ENCODE results near the gene PLEKHA8.
A peak's percentile ranks its signal among the peaks of the same experiment; 100 is the strongest.

Gene PLEKHA8

DNA sequence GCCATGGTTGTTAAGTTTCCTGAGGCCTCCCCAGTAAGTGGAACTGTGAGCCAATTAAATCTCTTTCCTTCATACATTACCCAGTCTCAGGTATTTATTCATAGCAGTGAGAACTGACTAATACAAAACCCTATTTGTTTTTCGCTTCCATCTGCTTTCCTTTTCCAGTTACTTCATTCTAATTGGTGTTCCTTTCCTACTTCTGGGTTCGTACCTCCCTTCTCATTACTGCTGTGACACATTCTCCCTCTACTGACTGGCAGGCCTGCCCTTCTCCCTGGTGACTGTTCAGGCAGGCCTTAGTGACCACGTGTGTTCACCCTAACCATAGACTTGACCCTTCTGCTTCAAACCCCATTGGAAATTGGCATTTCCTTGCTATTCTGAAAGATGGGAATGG lies 144.2 kb downstream of the PLEKHA8 start:
- no peak for DNase-seq

DNA sequence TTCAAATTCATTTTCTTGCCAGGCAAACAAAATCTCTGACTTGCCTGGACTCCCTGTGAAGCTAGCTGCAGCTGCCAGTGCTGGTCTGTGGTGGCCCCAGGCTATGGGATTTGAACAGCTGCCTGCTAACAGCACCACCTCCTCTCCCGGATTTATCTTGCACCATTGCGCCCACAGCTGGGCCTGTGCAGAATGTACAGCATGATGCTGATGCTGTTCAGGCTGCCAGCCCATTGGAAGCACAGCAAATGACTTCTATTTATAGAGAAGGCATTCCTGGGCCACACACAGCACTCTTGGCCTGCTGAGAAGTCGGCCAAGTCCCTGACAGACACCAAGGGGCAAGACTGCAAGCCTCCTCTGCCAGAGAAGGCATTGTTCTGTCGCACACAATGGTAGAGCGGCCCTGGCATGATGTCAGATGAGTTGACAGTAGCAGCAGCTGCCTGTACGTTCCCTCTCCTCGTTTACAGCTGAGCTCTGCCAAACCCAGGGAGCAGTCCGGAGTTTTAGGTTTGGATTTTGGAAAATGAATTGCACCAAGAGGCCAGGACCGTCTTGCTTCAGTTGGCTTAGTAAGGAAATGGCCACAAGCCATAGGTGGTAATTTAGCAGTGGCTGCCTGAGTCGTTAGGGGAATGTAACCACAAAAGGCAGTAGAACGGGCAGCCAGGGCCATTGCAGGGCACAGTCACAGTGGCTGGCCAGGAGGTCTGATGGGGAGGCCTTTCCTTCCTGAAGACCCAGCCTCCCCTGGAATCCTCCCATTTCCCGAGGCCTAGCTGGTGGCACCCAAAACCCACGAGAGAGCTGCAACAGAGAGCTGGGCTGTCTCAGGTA lies 145.1 kb downstream of the PLEKHA8 start:
- DNase-seq = peak; percentile 77

DNA sequence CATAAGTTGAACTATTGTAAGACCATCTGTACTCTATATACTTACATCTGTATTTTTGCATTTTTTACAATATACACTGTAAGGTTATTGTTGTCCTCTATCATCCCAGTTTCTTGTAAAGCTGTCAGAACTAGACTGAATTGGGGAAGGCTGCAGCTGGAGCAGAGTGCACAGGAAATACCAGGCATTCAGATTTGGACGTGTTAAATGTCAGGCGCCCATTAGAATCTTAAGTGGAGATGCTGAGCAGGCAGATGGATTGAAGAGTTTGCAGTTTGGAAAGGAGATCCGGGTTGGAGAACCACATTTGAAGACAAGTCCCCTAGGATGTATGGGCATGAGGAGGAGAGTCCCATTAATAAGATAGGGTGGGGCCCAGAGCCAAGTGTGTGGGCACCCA lies 147.0 kb downstream of the PLEKHA8 start:
- DNase-seq = no peak

DNA sequence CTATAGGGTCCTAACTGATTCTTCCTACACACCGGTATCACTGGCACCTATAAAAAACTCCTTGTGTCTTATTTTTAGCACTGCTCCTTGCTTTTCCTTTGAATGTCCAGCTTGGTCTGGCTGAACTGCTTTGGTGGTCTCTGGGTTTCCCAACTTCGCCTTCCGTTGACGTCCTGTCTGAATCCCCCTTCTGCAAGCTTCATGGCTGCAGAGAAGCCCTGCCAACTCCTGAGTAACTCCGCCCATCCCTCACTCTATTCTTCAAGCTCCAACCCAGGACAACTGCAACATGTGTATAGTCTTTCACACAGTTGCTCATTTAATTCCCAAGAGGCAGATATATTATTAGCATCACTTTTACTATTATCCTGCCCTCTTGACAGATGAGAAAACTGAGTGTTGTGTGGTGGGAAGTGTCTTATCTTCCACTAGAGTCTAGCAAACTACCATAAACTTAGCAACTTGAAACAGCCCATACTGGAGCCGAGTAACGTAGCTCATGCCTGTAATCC lies 147.5 kb downstream of the PLEKHA8 start:
- DNase-seq = no peak

DNA sequence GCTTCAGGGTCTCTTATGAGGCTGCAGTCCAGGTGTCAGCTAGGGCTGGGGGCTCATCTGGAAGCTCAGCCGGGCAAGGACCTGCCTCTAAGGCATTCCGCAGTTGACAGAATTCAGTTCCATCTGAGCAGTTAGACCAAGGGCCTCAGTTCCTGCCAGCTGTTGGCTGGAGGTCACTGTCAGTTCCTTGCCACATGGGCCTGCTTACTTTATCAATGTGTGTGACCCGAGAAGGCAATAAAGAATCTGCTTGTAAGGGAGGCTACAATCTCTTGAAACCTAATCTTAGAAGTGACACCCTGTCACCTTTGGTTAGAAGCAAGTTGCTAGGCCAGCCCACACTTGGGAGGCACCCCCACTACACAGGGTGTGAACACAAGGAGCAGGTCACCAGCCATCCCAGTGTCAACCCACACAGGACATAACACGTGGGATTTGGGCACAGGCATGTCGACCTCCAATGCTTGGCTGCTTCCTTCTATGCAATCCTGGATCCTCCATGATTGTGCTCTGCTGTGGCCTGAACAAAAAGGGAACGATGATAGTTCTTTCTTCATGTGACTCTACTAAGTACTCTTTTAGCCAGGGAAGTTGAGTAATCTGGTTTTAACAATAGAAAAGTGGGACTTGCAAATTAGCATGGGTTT lies 148.4 kb downstream of the PLEKHA8 start:
- DNase-seq = no peak

DNA sequence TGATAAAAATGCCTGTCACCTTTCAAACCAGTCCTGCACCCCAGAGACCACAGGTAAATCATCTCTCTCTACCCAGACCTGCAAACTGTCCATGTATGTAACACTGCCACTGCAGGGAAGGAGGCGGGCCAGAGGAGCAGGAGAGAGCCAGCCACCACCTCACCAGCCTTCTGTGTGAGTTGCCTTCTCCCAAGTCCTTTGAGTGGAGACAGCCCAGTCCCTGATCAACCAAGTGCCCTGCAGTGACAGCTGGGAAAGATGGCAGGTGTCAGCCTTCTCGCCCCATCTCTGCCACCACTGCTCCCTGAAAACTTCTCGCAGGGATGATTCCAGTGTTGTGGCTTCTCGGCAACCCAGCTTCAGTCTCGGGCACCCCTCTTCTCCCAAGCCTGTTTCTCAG lies 149.0 kb downstream of the PLEKHA8 start:
- DNase-seq = no peak

DNA sequence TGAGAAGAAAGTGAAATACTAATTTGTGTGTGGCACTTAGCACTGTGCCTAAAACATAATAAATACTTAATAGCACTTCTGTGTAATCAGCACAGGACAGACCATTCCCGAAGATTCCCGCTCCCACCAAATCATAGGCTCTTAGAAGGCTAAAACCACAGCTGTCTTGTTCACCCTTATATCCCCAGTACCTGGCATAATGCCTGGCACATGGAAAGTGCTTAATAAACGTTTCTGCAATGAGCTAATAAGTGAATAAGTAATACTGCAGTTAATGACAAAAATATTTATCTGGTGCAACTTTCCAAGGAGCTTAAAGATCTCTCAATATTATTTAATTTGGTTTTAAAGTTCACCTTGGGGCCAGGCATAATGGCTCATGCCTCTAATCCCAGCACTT lies 149.8 kb downstream of the PLEKHA8 start:
- no peak for DNase-seq

DNA sequence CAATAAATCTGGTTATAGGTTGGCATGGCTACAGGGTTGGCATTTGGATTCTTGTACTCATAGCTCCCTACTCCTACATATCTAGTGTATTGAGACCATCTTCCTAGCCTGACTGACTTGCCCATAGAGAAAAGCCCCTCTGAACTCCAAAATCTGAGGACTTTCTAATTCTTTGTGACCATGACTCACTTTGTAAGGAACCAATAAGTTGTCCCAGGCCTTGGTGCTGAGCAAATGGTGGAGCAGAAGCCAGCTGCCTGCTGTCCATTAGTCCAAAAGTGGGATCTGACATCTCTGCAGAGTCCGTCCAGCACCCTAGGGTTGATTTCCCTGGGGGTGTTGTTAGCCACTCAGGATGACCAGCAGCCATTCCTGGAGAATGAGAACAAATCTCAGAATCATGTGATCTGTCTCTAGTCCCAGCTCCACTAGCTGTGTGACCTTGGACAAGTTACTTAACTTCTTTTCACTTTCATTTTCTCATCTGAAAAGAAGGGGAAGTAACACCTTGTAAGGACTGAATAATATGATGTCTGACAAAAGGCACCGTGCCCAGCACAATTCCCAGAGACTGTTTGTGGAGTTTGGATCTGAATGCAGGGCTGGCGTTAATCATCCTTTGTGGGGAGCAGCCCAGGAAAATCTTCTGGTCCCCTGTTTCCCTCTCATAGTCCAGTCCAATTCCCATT lies 150.7 kb downstream of the PLEKHA8 start:
- no peak for DNase-seq

Data from NCI-H1436 (cell line).